Mononuclear cell (primary cell): ENCODE data around the gene PPM1L. TPM values are rescaled to one million over a fixed set of nuclear protein-coding genes. Genes with fewer than 3 reads are reported as not detected.

Source experiments
- H3K27me3 ChIP-seq: 2 replicates; pipeline ENCODE4 v1.6.0; 2011; ENCODE audit warnings: low read length, control low read depth; ENCODE audit not compliant: insufficient read depth
- H3K4me1 ChIP-seq: 2 replicates; pipeline ENCODE4 v1.5.1; 2011; ENCODE audit warnings: mild to moderate bottlenecking, low read length, control low read depth; ENCODE audit not compliant: insufficient read depth
- H3K4me3 ChIP-seq: 2 replicates; pipeline ENCODE4 v1.5.1; 2011; ENCODE audit warnings: mild to moderate bottlenecking, low read length, moderate library complexity
- H3K9me3 ChIP-seq: 2 replicates; pipeline ENCODE4 v1.5.1; 2011; ENCODE audit warnings: low read depth, mild to moderate bottlenecking, control low read depth, low read length
- total RNA-seq: library from RNA; depleted of rRNA; stranded (reverse); fragments of >200 nt; gene quantifications from one replicate; pipeline ENCODE4 v1.2.3, GENCODE V29; 2012

PPM1L gene
- total RNA-seq, 1 donor: 14.5 TPM

DNA sequence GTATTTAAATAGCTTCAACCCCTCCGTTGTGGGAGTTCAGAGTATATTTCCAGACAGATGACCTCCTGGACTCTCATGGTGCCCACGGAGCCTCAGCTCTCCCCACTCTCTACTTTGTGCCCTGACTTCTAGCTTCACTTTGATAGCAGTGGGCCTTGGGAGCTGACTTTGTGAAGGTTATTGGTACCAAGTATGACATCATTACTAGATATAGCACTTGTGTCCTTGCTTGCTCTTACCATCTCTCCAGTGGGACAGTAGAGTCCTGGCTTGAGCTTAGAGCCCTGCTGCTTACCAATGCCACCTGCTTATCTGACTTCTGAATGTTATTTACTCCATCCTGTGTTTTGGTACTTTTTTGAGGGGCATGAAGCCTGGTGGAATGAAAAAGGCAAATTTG is 53.4 kb downstream of the PPM1L start:
- no peak overlapping the region for H3K4me3 ChIP-seq
- H3K9me3 ChIP-seq: no peaks in the 10 kb centered on the region

GRCh38 chr3:160810362-160811236 is 54.6 kb downstream of the PPM1L start:
- Histone ChIP-seq H3K4me1 (peaks cover 10% of the 10 kb centered on the region), H3K27me3 (no peaks in the 10 kb centered on the region), H3K9me3 (no peaks in the 10 kb centered on the region), H3K4me3 (no peak overlapping the region)

More for the DNA sequence above, 53.4 kb downstream of the PPM1L start:
- H3K27me3 ChIP-seq: no peaks in the 10 kb centered on the region
- H3K4me1 ChIP-seq: peaks cover 11% of the 10 kb centered on the region

GRCh38 chr3:160811237-160811548 is 55.2 kb downstream of the PPM1L start:
- peaks cover 4% of the 10 kb centered on the region for H3K4me1 ChIP-seq
- no peaks in the 10 kb centered on the region for H3K9me3 ChIP-seq
- H3K4me3 ChIP-seq: no peak overlapping the region
- no peaks in the 10 kb centered on the region for H3K27me3 ChIP-seq

DNA sequence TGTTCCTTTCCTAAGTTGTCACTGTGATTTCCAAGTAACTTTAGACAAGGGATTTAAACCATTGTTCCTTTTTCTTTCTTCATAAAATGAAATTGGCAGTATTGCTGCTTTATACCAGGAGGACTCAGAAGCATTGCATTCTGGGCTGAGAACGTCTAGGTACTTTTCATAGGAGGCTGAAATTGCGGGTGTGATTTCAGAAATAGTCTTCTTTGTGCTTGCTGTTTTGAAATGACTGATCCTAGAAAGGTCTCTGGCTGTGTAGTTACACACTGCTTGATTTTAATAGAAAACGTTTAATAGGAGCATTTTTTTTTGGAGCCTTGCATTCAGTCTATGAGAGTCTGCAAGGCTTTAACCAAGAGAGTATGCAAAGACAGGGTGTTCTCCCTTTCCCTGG is 56.3 kb downstream of the PPM1L start:
- Histone ChIP-seq H3K27me3 (no peaks in the 10 kb centered on the region), H3K4me3 (no peak overlapping the region), H3K9me3 (no peaks in the 10 kb centered on the region), H3K4me1 (no peaks in the 10 kb centered on the region)

DNA sequence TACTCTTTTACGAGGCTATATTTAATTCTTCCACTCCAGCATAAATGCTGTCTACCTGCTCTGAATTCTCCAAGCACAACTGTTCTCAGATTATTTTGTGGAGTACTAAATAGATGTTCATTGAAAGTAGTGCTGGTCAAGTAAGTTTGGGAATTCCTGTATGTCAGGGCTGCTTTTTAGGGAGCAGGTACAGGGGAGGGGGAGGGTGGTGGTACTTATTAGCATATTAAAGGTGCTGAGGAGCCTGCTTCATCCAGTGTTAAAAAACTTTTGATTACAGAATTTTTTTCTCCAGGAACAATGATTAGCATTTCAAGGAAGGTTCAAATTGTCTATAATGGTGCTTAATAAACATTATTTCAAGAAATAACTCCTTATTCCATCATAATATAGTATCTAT is 59.2 kb downstream of the PPM1L start:
- no peaks in the 10 kb centered on the region for H3K4me1 ChIP-seq
- H3K9me3 ChIP-seq: no peaks in the 10 kb centered on the region
- H3K27me3 ChIP-seq: no peaks in the 10 kb centered on the region
- no peak overlapping the region for H3K4me3 ChIP-seq

DNA sequence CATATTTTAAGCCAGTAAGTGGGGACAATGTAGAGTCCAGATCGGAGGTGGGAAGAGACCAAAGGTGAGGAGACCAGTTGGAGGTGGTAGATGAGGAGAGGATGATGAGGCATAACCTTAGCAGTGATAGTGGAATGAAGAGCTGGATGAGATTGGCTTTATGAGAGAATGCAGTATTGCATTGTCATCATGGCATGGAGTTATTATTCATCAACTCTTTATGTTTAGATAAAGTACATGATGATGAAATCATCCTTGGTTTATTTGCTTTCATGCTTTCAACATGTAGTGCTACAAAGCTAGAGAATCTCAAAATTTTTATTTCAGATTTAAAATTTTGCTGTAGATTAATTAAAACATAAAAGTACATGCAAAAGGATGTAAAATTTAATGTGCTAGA is 64.0 kb downstream of the PPM1L start:
- Histone ChIP-seq H3K4me1 (no peaks in the 10 kb centered on the region), H3K9me3 (no peaks in the 10 kb centered on the region), H3K27me3 (no peaks in the 10 kb centered on the region), H3K4me3 (no peak overlapping the region)

DNA sequence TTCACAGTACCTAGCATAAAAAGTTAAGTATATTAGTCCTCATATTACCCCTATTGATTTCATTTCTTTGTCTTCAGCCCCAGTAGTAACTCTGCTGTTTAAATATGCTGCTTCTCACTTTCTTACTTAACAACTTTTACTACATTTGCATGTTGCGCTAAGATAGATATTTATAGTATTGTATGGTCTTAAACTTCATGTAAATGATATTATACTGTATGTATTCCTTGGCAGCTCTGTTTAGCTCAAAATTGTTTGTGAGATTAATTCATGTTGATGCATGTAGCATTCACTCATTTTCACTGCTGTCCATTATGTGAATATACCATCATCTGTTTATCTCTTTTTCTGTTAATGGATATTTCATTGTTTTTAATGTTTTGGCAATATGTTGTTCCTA is 64.4 kb downstream of the PPM1L start:
- H3K9me3 ChIP-seq: no peaks in the 10 kb centered on the region
- H3K4me3 ChIP-seq: no peak overlapping the region
- no peaks in the 10 kb centered on the region for H3K4me1 ChIP-seq
- no peaks in the 10 kb centered on the region for H3K27me3 ChIP-seq

- no peaks in the 10 kb centered on the region for H3K4me1 ChIP-seq
- H3K9me3 ChIP-seq: no peaks in the 10 kb centered on the region
- H3K4me3 ChIP-seq: no peak overlapping the region
- H3K27me3 ChIP-seq: no peaks in the 10 kb centered on the region
Measured at GRCh38 chr3:160822936-160823335, 66.9 kb downstream of the PPM1L start.

GRCh38 chr3:160825311-160825800 is 69.3 kb downstream of the PPM1L start:
- Histone ChIP-seq H3K9me3 (no peaks in the 10 kb centered on the region), H3K4me1 (no peaks in the 10 kb centered on the region), H3K27me3 (no peaks in the 10 kb centered on the region), H3K4me3 (no peak overlapping the region)

- Histone ChIP-seq H3K4me3 (no peak overlapping the region), H3K4me1 (no peaks in the 10 kb centered on the region), H3K9me3 (no peaks in the 10 kb centered on the region), H3K27me3 (no peaks in the 10 kb centered on the region)
Measured at GRCh38 chr3:160826408-160826807, 70.4 kb downstream of the PPM1L start.

DNA sequence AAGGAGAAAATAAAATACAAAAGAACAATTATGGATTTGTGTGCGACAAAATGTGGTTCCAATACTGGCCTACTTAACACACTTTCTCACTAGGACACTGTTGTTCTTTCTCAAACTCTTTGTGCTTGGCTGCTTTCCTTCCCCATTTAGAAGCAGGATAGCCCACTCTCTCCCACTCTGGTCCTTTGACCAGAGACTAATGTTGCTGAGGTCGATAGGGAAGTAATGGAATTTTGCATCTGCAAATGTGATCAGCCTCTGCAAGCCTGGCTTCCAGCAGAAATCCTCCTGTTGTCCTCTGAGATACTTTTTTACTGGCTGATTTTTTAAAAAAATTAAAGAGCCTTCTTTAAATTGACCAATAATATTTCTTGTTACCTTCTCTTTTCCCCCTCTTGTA is 71.0 kb downstream of the PPM1L start:
- no peak overlapping the region for H3K4me3 ChIP-seq
- H3K9me3 ChIP-seq: no peaks in the 10 kb centered on the region
- H3K27me3 ChIP-seq: no peaks in the 10 kb centered on the region
- no peaks in the 10 kb centered on the region for H3K4me1 ChIP-seq

GRCh38 chr3:160827516-160827915 is 71.5 kb downstream of the PPM1L start:
- Histone ChIP-seq H3K4me1 (no peaks in the 10 kb centered on the region), H3K4me3 (no peak overlapping the region), H3K9me3 (no peaks in the 10 kb centered on the region), H3K27me3 (no peaks in the 10 kb centered on the region)

DNA sequence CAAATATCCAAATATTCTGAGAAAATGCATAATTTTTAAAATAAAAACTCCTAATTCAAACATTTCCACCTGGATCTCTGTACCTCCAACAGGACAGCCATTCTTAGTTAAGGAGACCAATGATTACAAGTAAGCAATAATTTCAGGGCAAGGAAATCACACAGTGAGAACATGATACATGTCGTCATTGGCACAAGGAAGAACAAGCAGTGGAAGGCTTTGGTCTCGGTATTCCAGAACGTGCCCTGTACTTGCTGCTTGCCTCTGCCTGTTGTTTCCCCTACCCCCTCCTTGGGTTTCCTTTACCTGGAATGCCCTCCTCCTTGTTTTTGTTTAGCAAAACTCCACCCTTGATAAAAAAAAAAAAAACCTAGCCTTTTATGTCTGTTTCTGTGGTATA is 72.8 kb downstream of the PPM1L start:
- Histone ChIP-seq H3K27me3 (no peaks in the 10 kb centered on the region), H3K4me1 (no peaks in the 10 kb centered on the region), H3K9me3 (no peaks in the 10 kb centered on the region), H3K4me3 (no peak overlapping the region)

DNA sequence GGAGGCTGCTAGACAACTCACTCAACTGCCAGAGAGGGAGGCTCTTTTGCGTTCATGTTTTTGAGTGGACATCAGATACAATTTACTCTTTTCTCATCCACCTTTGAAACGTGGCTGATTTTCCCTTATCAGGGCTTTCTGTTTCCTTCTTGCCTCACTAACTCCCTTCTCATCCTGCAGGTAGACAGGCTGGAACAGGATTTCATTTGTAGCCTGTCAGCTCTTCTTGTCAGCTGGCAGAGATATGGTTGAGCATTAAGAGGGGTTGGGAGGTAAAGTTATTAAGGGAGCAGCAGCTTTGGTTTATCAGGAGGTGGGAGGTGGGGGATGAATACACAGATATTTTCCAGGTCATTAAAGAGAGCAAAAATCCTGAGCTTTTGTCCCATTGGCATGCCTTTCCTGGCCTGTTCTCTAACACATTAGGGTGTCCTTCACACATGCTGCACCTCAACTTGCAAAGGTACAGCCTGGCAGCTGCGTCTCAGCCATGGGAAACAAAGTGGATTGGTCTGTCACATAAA is 73.5 kb downstream of the PPM1L start:
- no peaks in the 10 kb centered on the region for H3K27me3 ChIP-seq
- no peak overlapping the region for H3K4me3 ChIP-seq
- H3K4me1 ChIP-seq: no peaks in the 10 kb centered on the region

DNA sequence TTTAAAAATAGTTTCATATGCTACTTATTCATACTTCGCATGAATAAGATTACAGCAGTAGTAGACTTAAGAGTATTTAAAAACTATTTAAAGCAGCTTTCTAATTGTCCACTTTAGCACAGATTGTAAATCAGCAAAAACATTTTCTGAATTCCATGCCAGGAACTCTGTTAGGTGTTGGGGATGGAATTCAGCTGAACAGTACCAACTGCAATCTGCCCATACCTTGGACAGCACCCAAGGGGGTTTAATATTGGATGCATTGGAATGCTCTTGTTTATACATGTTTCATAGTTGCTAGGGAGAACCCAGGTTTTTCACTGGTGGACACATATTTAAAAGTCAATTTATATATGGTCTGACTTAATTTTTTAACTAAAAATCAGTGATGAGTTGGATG is 74.8 kb downstream of the PPM1L start:
- Histone ChIP-seq H3K4me3 (no peak overlapping the region), H3K9me3 (no peaks in the 10 kb centered on the region), H3K27me3 (no peaks in the 10 kb centered on the region), H3K4me1 (no peaks in the 10 kb centered on the region)

More for the DNA sequence above, 73.5 kb downstream of the PPM1L start:
- no peaks in the 10 kb centered on the region for H3K9me3 ChIP-seq

- Histone ChIP-seq H3K4me3 (no peak overlapping the region), H3K4me1 (peaks cover 3% of the 10 kb centered on the region), H3K9me3 (no peaks in the 10 kb centered on the region), H3K27me3 (no peaks in the 10 kb centered on the region)
Measured at GRCh38 chr3:160831401-160831800, 75.4 kb downstream of the PPM1L start.
